GM19467 (cell line): ENCODE measurements around the gene ZNRD2.

Experiments used
- ATAC-seq: cut with Tn5 transposase; IDR thresholded peaks from one replicate; pipeline ENCODE4 v1.9.1; 2021; ENCODE audit warnings: mild to moderate bottlenecking, moderate library complexity; ENCODE audit not compliant: unreplicated experiment

Gene ZNRD2

GRCh38 chr11:65586247-65586630 lies 16.0 kb downstream of the ZNRD2 start:
- no peak for ATAC-seq

- no peak for ATAC-seq
Observed at GRCh38 chr11:65586676-65587075, 16.4 kb downstream of the ZNRD2 start.

- peak; percentile 76 for ATAC-seq
Observed at GRCh38 chr11:65588199-65589054, 18.1 kb downstream of the ZNRD2 start.

DNA sequence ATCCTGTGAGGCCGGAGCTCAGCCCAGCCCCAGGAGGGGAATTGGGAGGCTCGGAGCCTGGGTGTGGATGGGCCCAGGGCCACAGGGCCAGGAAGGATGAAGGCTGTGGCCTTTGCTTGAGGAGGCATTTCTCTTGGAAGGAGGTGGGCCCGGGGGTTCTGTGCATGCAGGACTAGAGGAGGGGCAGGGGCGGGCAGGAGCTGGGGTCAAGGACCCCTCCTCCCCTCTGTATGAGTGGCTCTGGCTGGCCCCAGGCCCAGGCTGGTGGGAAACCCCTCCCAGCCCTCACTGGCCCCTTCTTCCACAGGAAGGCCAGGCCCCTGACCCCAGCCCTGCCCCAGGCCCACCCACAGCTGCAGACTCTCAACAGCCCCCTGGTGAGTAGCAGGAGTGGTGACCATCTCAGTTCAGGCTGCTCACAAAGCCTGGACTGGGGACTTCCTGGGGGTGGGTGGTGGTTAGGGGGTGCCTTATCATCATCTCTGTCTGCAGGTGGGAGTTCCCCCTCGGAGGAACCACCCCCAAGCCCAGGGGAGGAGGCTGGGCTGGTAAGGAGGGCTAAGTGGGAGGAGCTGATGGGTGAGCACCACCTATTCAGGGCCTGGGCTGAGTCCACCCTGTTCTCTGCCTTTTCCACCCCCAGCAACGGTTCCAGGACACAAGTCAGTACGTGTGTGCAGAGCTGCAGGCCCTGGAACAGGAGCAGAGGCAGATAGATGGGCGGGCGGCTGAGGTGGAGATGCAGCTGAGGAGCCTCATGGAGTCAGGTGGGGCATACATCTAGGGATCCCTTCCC lies 19.4 kb downstream of the ZNRD2 start:
- ATAC-seq, result no peak

DNA sequence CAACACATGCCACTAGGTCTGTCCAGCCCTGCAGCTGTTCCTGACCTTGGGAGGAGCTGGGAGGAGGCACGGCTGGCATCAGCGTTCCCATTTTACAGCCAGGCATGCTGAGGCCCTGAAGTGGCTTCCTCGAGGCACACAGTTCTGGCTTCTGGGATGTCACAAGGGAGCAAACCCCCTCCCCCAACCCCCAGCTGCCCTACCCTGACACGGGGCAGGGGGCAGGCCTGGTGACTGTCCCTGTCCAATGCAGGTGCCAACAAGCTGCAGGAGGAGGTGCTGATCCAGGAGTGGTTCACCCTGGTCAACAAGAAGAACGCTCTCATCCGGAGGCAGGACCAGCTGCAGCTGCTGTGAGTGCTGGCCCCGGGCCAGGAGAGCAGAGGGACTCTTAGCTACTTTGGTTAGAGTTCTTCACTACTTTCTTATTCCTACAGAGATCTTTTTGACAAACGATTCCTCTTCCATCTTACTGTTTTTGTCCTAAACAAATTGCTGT lies 20.0 kb downstream of the ZNRD2 start:
- no peak for ATAC-seq

DNA sequence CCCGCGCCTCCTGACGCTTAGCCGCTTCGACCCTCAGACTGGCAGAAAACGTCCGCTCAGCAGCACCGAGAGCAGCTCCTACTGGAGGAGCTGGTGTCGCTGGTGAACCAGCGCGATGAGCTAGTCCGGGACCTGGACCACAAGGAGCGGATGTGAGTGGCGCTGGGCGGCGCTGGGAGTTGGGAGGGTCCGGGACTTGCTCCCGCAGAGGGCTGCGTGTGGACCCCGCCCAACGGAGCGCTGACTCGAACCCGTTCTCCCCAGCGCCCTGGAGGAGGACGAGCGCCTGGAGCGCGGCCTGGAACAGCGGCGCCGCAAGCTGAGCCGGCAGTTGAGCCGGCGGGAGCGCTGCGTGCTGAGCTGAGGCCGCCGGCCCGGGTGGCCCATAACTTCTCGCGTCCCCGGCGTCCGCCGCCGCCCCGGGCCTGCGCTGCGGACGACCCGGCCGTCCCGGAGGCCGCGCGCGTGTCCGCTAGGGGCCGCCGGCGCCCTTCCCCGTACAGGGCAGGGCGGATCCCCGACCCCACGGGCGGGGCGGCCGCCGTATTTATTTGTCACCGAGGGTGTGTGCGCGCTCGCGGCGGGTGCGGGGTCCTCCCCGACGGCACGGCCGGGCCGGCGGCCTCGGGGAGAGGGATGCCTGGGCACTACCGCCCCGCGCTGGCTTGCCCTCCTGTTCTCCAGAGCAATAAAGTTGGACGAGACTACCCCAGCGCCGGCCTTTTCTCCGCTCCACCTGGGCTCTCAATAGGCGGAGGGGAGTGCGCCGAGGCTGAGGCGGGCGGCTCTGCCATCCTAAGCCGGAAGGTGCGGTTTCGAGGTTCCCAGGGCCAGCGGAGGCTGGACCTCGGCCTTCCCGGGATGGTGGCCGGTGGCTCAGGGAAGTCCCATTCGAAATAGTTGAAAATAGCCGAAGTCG lies 21.9 kb downstream of the ZNRD2 start:
- no peak for ATAC-seq

GRCh38 chr11:65592858-65593517 lies 22.7 kb downstream of the ZNRD2 start:
- ATAC-seq, result no peak

GRCh38 chr11:65593518-65594414 lies 23.5 kb downstream of the ZNRD2 start:
- no peak for ATAC-seq

- ATAC-seq, result no peak
Observed at GRCh38 chr11:65595131-65595530, 24.9 kb downstream of the ZNRD2 start.

GRCh38 chr11:65595543-65596281 lies 25.4 kb downstream of the ZNRD2 start, which contains the start of gene KCNK7:
Gene KCNK7, minus strand, starts transcription at chr11:65595800. Its CDS starts 28 bp downstream, at chr11:65595772.
- ATAC-seq, result no peak

DNA sequence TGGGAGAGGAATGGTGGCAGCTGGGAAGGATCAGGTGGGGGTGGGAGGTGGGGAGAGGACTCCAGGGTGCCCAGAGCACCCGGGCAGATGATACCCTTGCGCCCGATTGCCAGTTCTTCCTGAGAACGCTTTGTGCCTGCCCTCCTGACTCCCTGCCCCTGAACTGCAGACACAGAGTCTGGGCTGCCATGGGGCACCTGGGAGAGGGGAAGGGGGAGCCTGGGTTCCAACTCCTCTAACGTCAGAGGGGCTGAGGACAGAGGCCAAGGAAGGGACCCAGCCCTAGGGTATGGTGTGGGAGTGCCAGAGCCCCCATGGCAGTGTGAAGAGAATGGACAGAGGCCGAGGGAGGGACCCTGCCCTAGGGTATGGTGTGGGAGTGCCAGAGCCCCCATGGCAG lies 26.2 kb downstream of the ZNRD2 start:
- ATAC-seq, result no peak

DNA sequence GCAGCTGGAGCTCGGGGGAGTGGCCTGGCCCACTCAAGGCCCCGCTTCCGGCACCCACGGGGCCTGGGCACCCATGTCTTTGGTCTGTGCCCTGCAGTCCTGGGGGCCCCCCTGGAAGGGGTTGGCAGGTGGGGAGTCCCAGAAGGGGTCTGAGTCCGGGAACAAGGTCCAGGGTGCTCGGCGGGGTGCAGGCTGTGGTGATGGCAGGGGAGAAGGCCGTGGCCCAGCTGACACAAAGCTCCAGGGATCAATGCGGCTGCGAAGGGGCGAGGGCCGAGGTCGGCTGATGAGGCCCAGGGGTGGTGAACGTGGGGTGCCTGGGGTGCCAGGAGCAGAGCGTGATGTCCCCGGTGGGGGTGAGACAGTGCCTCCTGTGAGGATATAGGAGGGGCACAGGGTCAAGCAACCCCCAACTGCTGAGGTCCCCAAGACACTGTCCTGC lies 28.0 kb downstream of the ZNRD2 start:
- ATAC-seq, result no peak

- no peak for ATAC-seq
Observed at GRCh38 chr11:65599216-65599954, 29.1 kb downstream of the ZNRD2 start.

DNA sequence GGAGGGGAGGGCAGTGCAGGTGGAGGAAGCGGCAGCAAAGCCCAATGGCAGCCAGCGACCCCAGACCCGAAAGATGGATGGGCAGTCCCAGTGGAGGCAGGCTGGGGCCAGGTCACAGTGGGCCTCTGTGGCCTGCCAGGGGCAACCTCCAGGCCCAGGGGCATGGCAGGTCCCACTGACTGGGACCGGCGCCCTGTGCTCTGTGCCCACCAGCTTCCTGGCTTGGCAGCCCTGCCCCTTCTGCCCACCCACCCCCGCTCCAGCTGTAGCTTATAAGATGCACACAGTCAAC lies 29.6 kb downstream of the ZNRD2 start:
- no peak for ATAC-seq

GRCh38 chr11:65604258-65604657 lies 34.0 kb downstream of the ZNRD2 start:
- ATAC-seq, result no peak

DNA sequence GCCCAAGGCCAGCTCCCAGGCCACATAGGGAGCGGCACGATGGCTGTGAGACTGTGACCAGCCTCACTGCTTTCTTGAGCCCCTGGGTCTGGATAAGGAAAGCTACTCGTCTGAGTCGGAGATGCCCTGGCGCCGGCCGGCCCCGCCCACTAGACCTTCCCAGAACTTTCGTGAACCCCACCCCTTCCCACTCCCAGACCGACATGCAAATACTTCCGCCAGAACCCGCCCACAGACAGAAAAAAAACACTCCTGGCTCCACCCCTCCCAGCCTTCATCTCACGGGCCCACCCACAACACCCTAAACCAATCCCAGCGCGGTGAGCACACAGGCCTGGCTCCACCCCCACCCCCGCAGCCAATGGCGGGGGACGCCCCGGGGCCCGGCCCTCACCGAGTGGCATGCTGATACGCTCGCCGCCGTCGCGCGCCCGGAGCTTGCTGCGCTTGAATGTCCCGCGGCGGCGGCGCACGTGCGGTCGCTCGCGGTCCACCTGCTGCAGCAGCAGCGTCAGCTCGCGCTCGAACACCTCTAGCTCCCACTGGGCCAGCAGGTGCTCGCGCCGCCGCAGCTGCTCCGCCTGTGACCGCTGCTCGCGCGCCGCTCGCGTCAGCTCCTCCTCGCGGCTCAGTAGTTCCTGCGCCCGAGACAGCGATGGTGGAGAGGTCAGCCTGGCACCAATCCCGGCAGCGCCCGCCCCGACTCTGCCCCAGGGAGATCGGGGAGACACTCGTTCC lies 36.8 kb downstream of the ZNRD2 start:
- no peak for ATAC-seq
